ENCODE measurements around the gene FBXO15.

- TF ChIP-seq, protein P1, sequence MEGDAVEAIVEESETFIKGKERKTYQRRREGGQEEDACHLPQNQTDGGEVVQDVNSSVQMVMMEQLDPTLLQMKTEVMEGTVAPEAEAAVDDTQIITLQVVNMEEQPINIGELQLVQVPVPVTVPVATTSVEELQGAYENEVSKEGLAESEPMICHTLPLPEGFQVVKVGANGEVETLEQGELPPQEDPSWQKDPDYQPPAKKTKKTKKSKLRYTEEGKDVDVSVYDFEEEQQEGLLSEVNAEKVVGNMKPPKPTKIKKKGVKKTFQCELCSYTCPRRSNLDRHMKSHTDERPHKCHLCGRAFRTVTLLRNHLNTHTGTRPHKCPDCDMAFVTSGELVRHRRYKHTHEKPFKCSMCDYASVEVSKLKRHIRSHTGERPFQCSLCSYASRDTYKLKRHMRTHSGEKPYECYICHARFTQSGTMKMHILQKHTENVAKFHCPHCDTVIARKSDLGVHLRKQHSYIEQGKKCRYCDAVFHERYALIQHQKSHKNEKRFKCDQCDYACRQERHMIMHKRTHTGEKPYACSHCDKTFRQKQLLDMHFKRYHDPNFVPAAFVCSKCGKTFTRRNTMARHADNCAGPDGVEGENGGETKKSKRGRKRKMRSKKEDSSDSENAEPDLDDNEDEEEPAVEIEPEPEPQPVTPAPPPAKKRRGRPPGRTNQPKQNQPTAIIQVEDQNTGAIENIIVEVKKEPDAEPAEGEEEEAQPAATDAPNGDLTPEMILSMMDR (IDR thresholded peaks at IDR 0.05; ENCODE audit: low read length) = no peak
- TF ChIP-seq EZH2phosphoT487 (IDR thresholded peaks at IDR 0.05; ENCODE audit: low read length) = no peak
These were observed 47.1 kb upstream of the FBXO15 start for GRCh38 chr18:74194691-74195090.

All from MM.1S (cell line).